ENCODE data around the gene NRG3. TPM values are rescaled to one million over a fixed set of nuclear protein-coding genes. Genes with fewer than 3 reads are reported as not detected.

Gene NRG3
- total RNA-seq, 1 donor from 2014 or later, result 2.6 TPM

GRCh38 chr10:82558014-82558607 is 683.1 kb downstream of the NRG3 start:
- no peak overlapping the region for H3K27ac ChIP-seq
- H3K4me3 ChIP-seq, result no peak overlapping the region
- intact Hi-C loops (cut with DNase I), result no loop called here
- DNase-seq, result no peak
- H3K36me3 ChIP-seq, result no peaks in the 10 kb centered on the region
- no peak for TF ChIP-seq CTCF (IDR thresholded peaks at IDR 0.05)
- no peaks in the 10 kb centered on the region for H3K9me3 ChIP-seq
- ATAC-seq, result no peak
- H3K4me1 ChIP-seq, result no peaks in the 10 kb centered on the region
- no peaks in the 10 kb centered on the region for H3K27me3 ChIP-seq (ENCODE audit: low read depth)

GRCh38 chr10:82564353-82565196 is 689.6 kb downstream of the NRG3 start:
- no peak for TF ChIP-seq CTCF (IDR thresholded peaks at IDR 0.05)
- no peaks in the 10 kb centered on the region for H3K4me1 ChIP-seq
- ATAC-seq, result no peak
- no peak for DNase-seq
- H3K36me3 ChIP-seq, result no peaks in the 10 kb centered on the region
- no peak overlapping the region for H3K27ac ChIP-seq
- no peaks in the 10 kb centered on the region for H3K27me3 ChIP-seq (ENCODE audit: low read depth)
- intact Hi-C loops (cut with DNase I), result no loop called here
- H3K9me3 ChIP-seq, result no peaks in the 10 kb centered on the region
- no peak overlapping the region for H3K4me3 ChIP-seq

GRCh38 chr10:82565197-82565575 is 690.2 kb downstream of the NRG3 start:
- Histone ChIP-seq H3K4me3 (no peak overlapping the region), H3K9me3 (no peaks in the 10 kb centered on the region), H3K27ac (no peak overlapping the region), H3K27me3 (ENCODE audit: low read depth) (no peaks in the 10 kb centered on the region), H3K4me1 (no peaks in the 10 kb centered on the region), H3K36me3 (no peaks in the 10 kb centered on the region)
- DNase-seq (no peak), ATAC-seq (no peak)
- intact Hi-C loops (cut with DNase I), result no loop called here
- no peak for TF ChIP-seq CTCF (IDR thresholded peaks at IDR 0.05)

GRCh38 chr10:82572744-82573143 is 697.8 kb downstream of the NRG3 start:
- ATAC-seq, result no peak
- TF ChIP-seq CTCF (IDR thresholded peaks at IDR 0.05), result no peak
- intact Hi-C loops (cut with DNase I), result no loop called here

GRCh38 chr10:82574081-82574480 is 699.1 kb downstream of the NRG3 start:
- H3K27me3 ChIP-seq (ENCODE audit: low read depth), result no peaks in the 10 kb centered on the region
- no peaks in the 10 kb centered on the region for H3K9me3 ChIP-seq
- H3K36me3 ChIP-seq, result no peaks in the 10 kb centered on the region
- no peak overlapping the region for H3K27ac ChIP-seq
- intact Hi-C loops (cut with DNase I), result no loop called here
- no peak for ATAC-seq
- no peaks in the 10 kb centered on the region for H3K4me1 ChIP-seq
- no peak for DNase-seq
- H3K4me3 ChIP-seq, result no peak overlapping the region
- TF ChIP-seq CTCF (IDR thresholded peaks at IDR 0.05), result no peak

More at GRCh38 chr10:82572744-82573143, 697.8 kb downstream of the NRG3 start:
- no peak overlapping the region for H3K27ac ChIP-seq
- H3K4me3 ChIP-seq, result no peak overlapping the region
- H3K9me3 ChIP-seq, result no peaks in the 10 kb centered on the region
- H3K36me3 ChIP-seq, result no peaks in the 10 kb centered on the region
- DNase-seq, result no peak
- no peaks in the 10 kb centered on the region for H3K27me3 ChIP-seq (ENCODE audit: low read depth)
- no peaks in the 10 kb centered on the region for H3K4me1 ChIP-seq
